GM13977 (cell line): ENCODE measurements around the gene LRIT1.

Experiments used
- DNase-seq: peaks from one replicate; pipeline ENCODE4 v3.0.0; 2012; ENCODE audit warnings: low spot score
- in situ Hi-C: fragments of 300-500 bp; cut with MboI; formaldehyde crosslinking; loops from one replicate; pipeline ENCODE4 v1.12.0; 2022; ENCODE audit warnings: low sequenced_read_pairs, low pct_unique_long_range_greater_than_20kb, mixed read lengths, inconsistent platforms; ENCODE audit not compliant: unreplicated experiment
- TF ChIP-seq, protein P1 (sequence below): IDR thresholded peaks from 2 replicates; pipeline ENCODE4 v1.5.1; 2012; ENCODE audit warnings: mild to moderate bottlenecking, control low read depth; ENCODE audit not compliant: insufficient read depth; ENCODE audit errors: extremely low read depth, missing control alignments

The LRIT1 gene

DNA sequence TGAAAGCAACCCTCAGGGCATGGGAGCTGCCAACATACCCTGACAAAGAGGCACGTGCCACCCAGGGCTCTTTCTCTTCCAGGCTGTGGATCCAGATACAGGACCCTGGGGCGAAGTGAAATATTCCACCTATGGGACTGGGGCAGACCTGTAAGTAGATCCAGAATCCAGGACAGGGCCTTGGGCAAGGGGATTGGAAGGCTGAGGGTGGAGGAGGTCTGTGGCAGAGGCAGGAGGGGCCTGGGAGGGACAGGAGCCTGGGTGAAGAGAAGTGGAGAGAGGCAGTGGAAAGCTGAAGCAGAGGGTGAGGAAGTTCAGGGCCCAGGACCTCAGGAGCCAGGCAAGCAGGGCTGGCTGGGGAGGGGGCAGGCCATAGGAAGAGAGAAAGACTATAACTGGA, 29.8 kb downstream of the LRIT1 start:
- in situ Hi-C loops: loop anchor here (10.0 kb wide), 1 partner anchor 67 kb away; no protein-coding TSS in a partner anchor
- TF ChIP-seq, protein P1, sequence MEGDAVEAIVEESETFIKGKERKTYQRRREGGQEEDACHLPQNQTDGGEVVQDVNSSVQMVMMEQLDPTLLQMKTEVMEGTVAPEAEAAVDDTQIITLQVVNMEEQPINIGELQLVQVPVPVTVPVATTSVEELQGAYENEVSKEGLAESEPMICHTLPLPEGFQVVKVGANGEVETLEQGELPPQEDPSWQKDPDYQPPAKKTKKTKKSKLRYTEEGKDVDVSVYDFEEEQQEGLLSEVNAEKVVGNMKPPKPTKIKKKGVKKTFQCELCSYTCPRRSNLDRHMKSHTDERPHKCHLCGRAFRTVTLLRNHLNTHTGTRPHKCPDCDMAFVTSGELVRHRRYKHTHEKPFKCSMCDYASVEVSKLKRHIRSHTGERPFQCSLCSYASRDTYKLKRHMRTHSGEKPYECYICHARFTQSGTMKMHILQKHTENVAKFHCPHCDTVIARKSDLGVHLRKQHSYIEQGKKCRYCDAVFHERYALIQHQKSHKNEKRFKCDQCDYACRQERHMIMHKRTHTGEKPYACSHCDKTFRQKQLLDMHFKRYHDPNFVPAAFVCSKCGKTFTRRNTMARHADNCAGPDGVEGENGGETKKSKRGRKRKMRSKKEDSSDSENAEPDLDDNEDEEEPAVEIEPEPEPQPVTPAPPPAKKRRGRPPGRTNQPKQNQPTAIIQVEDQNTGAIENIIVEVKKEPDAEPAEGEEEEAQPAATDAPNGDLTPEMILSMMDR: no peak
- DNase-seq: no peak

- no peak for DNase-seq
- in situ Hi-C loops: loop anchor here (5.0 kb wide), 1 partner anchor 46 kb away; no protein-coding TSS in a partner anchor
- TF ChIP-seq, protein P1: no peak
Measured at GRCh38 chr10:84208023-84208422, 33.3 kb downstream of the LRIT1 start.

DNA sequence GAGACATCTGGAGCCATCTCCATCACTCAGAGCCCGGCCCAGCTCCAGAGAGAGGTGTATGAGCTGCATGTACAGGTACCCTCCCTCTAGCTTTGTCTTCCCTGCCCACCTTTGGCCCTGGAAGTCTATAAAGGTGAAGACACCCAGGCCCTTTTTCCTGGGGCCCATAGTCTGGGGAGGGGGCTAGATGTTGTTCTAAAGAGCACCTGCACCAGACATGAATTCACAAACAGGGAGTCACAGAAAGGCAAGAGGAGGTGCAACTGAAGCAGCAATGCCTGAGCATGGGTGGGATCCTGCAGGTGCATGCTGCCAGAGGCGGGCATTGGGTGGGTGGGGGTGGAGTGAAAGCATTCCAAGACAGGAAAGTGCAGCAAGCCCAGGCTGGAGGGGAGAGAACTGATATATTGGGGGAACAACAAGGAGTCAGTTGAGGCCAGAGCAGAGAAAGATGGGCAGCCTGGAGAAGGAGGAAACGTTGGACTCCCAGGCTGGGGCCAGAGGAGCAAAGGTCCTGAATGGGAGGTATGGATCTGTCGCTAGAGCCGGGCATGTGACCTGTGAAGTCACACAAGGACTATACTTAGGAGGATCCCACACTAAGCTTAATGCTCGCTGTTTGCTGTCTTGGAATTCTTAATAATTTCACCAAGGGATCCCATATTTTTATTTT, 35.4 kb downstream of the LRIT1 start:
- TF ChIP-seq, protein P1: no peak
- DNase-seq: no peak
- in situ Hi-C loops: loop anchor here (5.0 kb wide), 1 partner anchor 44 kb away; no protein-coding TSS in a partner anchor

DNA sequence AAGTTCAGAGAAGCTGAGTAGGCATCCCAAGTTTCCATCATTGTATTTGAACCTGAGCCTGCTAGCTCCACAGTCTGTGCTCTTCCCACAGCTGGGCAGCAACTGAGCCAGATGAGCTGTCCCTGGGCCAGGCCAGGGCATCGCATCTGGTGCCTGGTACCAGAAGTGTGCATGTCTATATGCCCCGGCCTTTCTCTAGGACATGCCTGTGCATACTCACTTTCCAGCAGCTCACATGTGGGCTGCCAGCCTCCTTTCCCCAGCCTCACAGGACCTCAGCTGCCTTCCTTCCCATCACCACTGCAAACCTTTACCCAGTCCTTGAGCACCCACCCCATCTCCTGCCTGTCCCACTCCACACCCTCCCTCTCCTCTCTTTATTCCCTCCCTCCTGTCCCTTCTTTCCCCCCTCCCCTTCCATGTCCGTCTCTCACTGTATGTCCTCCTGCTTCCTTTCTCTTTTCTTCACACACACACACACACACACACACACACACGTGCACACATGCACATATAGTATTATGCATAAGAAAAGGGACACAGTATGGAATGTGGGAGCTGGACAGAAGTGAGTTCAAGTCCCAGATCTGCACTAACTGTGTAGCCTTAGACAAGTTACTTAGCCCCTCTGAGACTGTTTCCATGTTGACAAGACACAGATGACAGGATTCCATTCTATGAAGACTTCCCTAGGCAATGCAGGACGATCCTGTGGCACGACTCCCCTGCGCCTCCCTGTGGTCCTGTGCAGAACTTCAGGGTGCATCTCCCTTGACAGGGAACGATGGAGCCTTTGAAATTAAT, 36.1 kb downstream of the LRIT1 start:
- TF ChIP-seq, protein P1: peak; percentile 92
- in situ Hi-C loops: loop anchor here (5.0 kb wide), 1 partner anchor 43 kb away; no protein-coding TSS in a partner anchor

DNA sequence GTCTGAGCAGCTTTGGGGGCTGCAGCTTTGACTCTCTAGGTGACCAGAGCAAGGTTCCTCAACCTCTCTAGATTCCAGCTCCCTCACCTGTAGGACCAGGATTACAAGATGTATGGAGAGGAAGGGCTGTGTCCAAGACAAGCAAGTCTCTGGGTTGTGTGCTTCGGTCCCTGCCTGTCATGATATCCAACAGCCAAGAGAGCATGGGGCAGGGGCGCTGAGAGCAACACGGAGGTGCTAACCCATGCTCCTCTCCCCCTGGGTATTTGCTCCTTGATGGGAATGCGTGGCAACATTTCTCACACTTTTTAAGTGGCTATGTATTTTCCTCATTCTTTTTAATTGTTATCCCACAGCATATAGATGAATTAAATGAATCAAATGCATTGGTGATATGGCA, 36.7 kb downstream of the LRIT1 start:
- no peak for DNase-seq
- in situ Hi-C loops: loop anchor here (5.0 kb wide), 1 partner anchor 42 kb away; no protein-coding TSS in a partner anchor
- TF ChIP-seq, protein P1: no peak

More for the DNA sequence above, 36.1 kb downstream of the LRIT1 start:
- DNase-seq: peak; percentile 82

- in situ Hi-C loops: no loop called here
- DNase-seq: peak; percentile 75
- TF ChIP-seq, protein P1: peak; percentile 74
Measured at GRCh38 chr10:84204122-84204521, 37.2 kb downstream of the LRIT1 start.
